Pulmonary artery endothelial cell (primary cell): ENCODE data around the gene AMBRA1. TPM values are rescaled to one million over a fixed set of nuclear protein-coding genes. Genes with fewer than 3 reads are reported as not detected.

Source experiments
- DNase-seq: peaks from one replicate; pipeline ENCODE4 v3.0.0-alpha.2; 2011; ENCODE audit warnings: low read depth, low spot score
- total RNA-seq: library from RNA; depleted of rRNA; stranded (reverse); fragments of >200 nt; gene quantifications from 2 replicates; pipeline ENCODE4 v1.2.3, GENCODE V29; 2014

AMBRA1 gene
- total RNA-seq, 1 donor from 2014 or later = 16.7 TPM

GRCh38 chr11:46511342-46511741 is 82.5 kb downstream of the AMBRA1 start:
- no peak for DNase-seq

DNA sequence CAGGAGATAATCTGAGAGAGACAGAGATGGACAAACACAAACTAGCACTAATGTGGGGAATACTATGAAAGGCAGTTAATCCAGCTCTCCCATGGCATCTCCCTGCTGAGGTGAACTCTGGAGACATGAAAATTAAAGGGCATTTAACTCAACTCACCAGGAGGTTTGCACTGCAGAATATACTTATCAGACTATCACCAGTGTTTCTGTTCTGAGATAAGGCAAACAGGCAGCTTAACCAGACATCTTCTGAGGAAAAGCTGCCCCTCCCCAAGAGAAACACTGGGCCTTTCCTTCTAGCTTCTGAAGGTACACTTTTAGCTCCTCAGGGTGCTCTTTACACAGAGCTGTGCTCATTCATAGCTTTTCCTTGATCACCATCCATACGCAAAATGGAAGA is 85.5 kb downstream of the AMBRA1 start:
- DNase-seq = no peak

- no peak for DNase-seq
Observed at GRCh38 chr11:46506483-46506791, 87.4 kb downstream of the AMBRA1 start.

GRCh38 chr11:46505741-46506482 is 87.9 kb downstream of the AMBRA1 start:
- DNase-seq = no peak

GRCh38 chr11:46504817-46505613 is 88.8 kb downstream of the AMBRA1 start:
- DNase-seq = no peak

DNA sequence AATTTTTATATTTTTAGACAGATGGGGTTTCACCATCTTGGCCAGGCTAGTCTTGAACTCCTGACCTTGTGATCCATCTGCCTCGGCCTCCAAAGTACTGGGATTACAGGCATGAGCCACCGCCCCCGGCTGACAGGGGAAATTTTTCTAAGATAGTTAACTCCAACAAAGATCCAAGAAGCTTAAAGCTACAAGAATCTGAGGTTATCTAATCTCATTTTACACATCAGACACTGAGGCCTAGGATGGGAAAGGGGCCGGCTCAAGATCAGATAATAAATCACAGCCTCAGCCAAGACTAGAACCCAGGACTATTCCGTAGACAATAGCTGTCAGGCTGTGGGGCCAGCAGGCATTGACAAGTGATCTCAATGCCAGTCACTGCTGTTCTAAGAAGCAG is 94.0 kb downstream of the AMBRA1 start:
- DNase-seq = no peak

DNA sequence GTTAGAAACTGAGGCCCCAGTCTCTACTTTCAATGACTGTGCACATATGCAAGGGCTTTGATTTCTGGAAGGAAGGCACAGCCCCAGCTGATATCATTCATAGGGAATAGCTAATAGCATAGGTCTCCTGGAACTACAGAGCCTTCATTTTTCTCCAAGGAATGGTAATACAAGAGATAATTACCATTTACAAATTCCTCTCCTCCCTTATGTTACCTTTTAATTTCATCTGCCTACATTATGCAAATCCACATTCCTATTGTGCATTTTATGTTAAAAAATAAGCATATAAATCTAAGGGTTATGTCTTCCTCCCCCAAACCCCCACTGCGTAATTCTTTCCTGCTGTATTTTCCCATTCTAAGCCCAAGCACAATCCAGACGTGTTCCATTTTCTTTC is 94.9 kb downstream of the AMBRA1 start:
- no peak for DNase-seq

DNA sequence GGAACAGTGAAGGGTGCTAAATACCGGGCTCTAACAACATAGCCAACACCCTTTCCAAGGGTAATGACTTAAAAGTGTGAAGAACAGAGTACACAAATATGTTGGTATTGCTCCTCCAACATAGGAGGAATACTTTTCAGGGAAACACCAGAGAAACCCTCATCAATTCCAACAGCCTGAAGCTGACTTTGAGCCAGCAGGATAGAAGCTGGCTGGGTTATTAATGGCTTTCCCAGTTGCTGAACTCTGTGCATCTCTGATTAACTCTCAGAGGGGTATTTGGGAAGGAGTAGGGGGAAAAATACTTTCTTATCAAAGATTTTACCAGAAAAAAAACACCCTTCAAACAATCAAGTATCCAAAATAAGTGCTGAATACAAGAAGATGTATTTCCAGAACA is 95.6 kb downstream of the AMBRA1 start:
- no peak for DNase-seq

DNA sequence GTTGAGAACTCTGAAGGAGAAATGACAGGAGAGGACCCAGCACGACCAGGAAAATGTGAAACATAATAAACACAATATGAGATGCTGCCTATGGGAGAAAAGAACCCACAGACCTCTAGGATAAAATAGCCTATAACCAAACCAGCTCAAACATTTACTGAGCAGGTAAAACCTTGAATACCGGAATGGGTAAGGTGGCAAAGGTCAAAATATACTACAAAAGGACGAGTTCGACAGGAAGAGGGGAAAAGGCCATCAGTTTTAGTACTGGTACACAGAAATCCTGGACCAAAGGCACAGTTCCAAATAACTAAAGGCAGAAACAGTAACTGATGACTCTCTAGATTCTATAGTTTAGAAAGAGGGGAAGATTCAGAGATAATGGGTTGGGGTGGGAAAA is 96.3 kb downstream of the AMBRA1 start:
- no peak for DNase-seq

- DNase-seq = no peak
Observed at GRCh38 chr11:46493791-46494190, 100.0 kb downstream of the AMBRA1 start.

DNA sequence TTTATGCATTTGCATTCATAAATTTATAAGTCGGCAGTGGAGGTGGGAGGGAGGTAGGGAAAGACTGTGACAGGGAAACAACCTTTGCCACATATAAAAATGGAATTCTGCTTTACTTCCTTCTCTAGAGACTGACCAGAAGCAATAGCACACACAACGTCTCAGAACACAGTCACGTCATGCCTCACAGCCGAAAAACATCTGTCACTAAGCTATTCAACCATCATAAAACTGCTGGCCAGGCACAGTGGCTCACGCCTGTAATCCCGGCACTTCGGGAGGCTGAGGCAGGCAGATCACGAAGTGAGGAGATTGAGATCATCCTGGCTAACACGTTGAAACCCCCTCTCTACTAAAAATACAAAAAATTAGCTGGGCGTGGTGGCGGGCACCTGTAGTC is 101.3 kb downstream of the AMBRA1 start:
- DNase-seq = no peak

DNA sequence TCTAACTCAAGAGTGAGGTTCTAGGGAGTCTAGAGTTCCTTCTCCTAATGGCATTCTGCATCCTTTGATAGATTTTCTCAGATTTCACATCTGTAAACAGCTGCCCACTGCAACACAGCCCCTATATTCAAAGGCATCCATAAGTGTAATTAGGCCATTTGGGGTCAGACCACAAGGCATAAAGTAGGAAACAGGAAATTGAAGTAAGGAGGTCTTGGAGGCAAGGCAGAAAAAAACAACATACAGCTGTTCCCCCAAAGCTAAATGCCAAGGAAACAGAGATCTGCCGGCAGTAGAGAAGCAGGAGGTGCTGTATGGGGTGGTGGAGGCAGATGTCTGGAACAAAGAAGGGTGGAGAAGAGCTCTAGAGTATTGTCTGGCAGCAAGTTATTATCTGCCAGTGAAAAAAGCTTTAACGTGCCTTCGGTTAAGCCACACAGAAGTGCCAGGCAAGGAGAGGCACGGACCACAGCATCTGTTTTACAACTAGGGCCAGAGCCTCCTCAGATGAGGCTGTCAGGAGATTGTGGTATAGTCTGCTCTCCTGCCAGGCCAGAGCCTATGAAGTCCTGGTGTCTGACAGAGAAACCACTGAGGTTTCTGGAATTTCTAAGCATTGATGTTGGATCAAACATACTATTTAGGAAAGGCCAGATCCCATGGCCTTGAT is 102.0 kb downstream of the AMBRA1 start:
- DNase-seq = no peak

DNA sequence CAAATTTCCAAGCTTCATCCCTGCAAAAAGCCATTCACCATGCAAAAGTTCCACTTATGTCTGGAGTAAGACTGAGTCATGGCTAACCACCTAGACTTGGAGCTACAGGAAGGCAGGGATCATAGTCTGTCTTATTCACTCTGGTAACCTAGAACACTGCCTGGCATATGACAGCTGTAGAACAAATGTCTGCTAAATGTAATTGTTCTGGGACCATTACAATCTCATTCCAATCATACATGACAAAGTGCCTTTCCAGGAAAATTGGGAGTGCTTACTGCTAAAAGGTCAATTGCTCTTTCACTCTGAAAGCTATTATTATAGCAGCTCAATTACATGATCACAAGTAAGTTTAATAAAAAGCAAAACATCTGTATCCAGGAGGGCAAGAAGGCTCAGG is 103.2 kb downstream of the AMBRA1 start:
- no peak for DNase-seq

GRCh38 chr11:46489656-46490560 is 103.9 kb downstream of the AMBRA1 start:
- peak; percentile 37 for DNase-seq

- DNase-seq = no peak
Observed at GRCh38 chr11:46485856-46486443, 107.9 kb downstream of the AMBRA1 start.

DNA sequence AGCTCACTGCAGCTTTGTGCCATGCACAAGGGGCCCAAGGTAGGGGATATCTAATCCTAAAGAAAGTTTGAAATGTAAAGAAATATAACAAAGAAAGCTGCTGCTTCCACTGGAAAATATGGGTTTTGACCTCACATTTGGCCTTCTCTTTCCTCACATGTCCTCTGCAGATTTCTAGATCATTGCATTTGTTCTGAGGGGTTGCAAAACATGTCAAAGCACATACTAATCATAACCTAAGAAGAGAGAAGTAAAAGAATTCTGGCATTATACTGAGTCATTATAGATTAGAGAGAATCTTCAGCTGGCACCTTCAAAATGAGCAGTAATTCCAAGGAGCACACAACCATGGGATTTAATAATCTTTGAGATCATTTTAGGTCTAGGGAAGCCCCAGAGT is 109.7 kb downstream of the AMBRA1 start:
- DNase-seq = no peak

- no peak for DNase-seq
Observed at GRCh38 chr11:46480909-46481308, 112.9 kb downstream of the AMBRA1 start.

DNA sequence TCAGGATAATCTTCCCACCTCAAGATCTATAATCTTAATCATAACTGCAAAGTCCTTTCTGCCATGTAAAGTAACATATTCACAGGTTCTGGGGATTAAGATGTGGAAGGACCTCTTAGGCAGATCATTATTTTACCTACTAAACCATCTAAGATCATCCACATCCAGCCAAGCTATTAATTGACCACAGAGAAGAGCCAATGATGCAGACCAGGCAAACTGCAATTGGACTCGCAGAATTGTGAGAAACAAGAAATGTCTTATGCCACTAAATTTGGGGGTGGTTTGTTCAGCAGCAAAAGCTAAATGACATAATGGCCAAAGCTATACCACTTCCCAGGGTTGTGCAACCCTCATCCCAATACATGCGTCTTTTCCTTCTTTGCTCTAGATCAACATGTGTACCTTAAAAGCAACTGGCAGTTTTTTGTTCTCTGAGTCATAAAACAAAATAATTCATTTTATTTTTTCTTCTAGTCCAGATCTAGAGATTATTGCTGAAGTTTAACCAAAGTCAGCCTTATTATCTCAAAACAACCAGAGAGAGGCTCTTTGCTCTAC is 113.6 kb downstream of the AMBRA1 start:
- no peak for DNase-seq

DNA sequence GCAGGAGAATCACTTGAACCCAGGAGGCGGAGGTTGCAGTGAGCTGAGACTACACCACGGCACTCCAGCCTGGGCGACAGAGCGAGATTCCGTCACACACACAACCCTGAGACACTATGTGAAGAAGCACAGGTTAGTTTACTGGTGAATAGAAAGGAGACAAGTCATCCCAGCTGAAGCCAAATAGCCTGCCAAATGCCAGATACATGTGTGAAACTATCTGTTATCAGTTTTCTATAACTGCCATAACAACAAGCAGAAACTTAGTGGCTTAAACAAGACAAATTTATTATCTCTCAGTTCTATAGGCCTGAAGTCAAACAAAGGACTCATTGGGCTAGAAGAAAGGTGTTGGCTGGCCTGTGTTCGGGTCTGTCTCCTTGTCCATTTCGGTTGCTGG is 114.2 kb downstream of the AMBRA1 start:
- DNase-seq = no peak

DNA sequence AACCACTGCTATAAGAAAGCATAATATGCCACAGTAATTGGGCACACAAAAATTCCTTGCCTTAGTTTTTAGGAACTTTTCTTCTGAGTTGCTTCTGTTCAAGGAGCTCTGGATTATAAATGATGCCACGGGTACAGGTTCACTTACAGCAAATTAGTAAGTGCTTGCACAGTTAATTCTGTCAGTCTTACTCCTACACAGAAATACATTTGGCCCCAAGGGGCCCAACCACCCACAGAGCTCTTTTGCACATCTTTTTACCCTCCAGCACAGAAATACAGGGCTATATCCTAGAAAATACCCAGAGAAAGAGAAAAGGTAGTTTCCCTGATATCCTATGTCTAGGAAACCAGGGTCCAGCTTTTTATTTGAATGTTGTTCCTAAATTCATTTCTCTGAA is 115.6 kb downstream of the AMBRA1 start:
- DNase-seq = no peak

GRCh38 chr11:46477136-46477535 is 116.7 kb downstream of the AMBRA1 start:
- DNase-seq = no peak
